ENCODE data around the gene COX7A2L. TPM values are rescaled to one million over a fixed set of nuclear protein-coding genes. Genes with fewer than 3 reads are reported as not detected.

The COX7A2L gene
- total RNA-seq, 1 donor from 2014 or later: 95.5 TPM

- Mint-ChIP-seq H3K36me3 (peaks cover 26% of the 10 kb centered on the region), H3K4me1 (ENCODE audit: unreplicated experiment) (no peaks in the 10 kb centered on the region), H3K9me3 (no peaks in the 10 kb centered on the region), H3K27ac (no peak overlapping the region), H3K4me3 (no peak overlapping the region), H3K27me3 (no peaks in the 10 kb centered on the region)
- no peak for DNase-seq (ENCODE audit: extremely low spot score, unreplicated experiment)
- TF ChIP-seq, protein P1, sequence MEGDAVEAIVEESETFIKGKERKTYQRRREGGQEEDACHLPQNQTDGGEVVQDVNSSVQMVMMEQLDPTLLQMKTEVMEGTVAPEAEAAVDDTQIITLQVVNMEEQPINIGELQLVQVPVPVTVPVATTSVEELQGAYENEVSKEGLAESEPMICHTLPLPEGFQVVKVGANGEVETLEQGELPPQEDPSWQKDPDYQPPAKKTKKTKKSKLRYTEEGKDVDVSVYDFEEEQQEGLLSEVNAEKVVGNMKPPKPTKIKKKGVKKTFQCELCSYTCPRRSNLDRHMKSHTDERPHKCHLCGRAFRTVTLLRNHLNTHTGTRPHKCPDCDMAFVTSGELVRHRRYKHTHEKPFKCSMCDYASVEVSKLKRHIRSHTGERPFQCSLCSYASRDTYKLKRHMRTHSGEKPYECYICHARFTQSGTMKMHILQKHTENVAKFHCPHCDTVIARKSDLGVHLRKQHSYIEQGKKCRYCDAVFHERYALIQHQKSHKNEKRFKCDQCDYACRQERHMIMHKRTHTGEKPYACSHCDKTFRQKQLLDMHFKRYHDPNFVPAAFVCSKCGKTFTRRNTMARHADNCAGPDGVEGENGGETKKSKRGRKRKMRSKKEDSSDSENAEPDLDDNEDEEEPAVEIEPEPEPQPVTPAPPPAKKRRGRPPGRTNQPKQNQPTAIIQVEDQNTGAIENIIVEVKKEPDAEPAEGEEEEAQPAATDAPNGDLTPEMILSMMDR (conservative IDR thresholded peaks at IDR 0.05): no peak
Measured at GRCh38 chr2:42329736-42330135, 31.3 kb downstream of the COX7A2L start.

- Mint-ChIP-seq H3K27me3 (no peaks in the 10 kb centered on the region), H3K27ac (peak overlapping the region; percentile 6), H3K4me3 (no peak overlapping the region), H3K36me3 (peaks cover 24% of the 10 kb centered on the region), H3K9me3 (no peaks in the 10 kb centered on the region), H3K4me1 (ENCODE audit: unreplicated experiment) (no peaks in the 10 kb centered on the region)
- TF ChIP-seq, protein P1 (conservative IDR thresholded peaks at IDR 0.05): no peak
- DNase-seq (ENCODE audit: extremely low spot score, unreplicated experiment): no peak
Measured at GRCh38 chr2:42328923-42329322, 32.1 kb downstream of the COX7A2L start.

GRCh38 chr2:42328148-42328833 lies 32.7 kb downstream of the COX7A2L start:
- peaks cover 18% of the 10 kb centered on the region for H3K36me3 Mint-ChIP-seq
- peak overlapping the region; percentile 6 for H3K27ac Mint-ChIP-seq
- DNase-seq (ENCODE audit: extremely low spot score, unreplicated experiment): no peak
- H3K9me3 Mint-ChIP-seq: no peaks in the 10 kb centered on the region
- TF ChIP-seq, protein P1 (conservative IDR thresholded peaks at IDR 0.05): peak; percentile 74
- H3K27me3 Mint-ChIP-seq: no peaks in the 10 kb centered on the region
- H3K4me1 Mint-ChIP-seq (ENCODE audit: unreplicated experiment): no peaks in the 10 kb centered on the region
- no peak overlapping the region for H3K4me3 Mint-ChIP-seq

GRCh38 chr2:42327125-42327524 lies 33.9 kb downstream of the COX7A2L start:
- H3K9me3 Mint-ChIP-seq: no peaks in the 10 kb centered on the region
- no peaks in the 10 kb centered on the region for H3K4me1 Mint-ChIP-seq (ENCODE audit: unreplicated experiment)
- no peaks in the 10 kb centered on the region for H3K27me3 Mint-ChIP-seq
- peaks cover 11% of the 10 kb centered on the region for H3K36me3 Mint-ChIP-seq
- no peak overlapping the region for H3K4me3 Mint-ChIP-seq
- TF ChIP-seq, protein P1 (conservative IDR thresholded peaks at IDR 0.05): no peak
- no peak overlapping the region for H3K27ac Mint-ChIP-seq
- DNase-seq (ENCODE audit: extremely low spot score, unreplicated experiment): no peak

GRCh38 chr2:42325609-42326008 lies 35.4 kb downstream of the COX7A2L start:
- Mint-ChIP-seq H3K4me3 (no peak overlapping the region), H3K27ac (no peak overlapping the region), H3K9me3 (no peaks in the 10 kb centered on the region), H3K4me1 (ENCODE audit: unreplicated experiment) (no peaks in the 10 kb centered on the region), H3K27me3 (no peaks in the 10 kb centered on the region), H3K36me3 (peaks cover 6% of the 10 kb centered on the region)
- DNase-seq (ENCODE audit: extremely low spot score, unreplicated experiment): no peak
- TF ChIP-seq, protein P1 (conservative IDR thresholded peaks at IDR 0.05): no peak

Measured in type B pancreatic cell (in vitro differentiated cells).